ENCODE data around the gene FAM20B. TPM values are rescaled to one million over a fixed set of nuclear protein-coding genes. Genes with fewer than 3 reads are reported as not detected.

Gene FAM20B
- total and polyA plus RNA-seq, 2 of the 13 experiments (the other 11 are each of a cell fraction or from before 2014, with no cell fraction given), result 13.8 to 26.9 TPM

- TF ChIP-seq ZNF441 (CRISPR knock-in tag; IDR thresholded peaks at IDR 0.05; ENCODE audit: borderline replicate concordance), result no peak
- peak; percentile 32; the same call in 1 of the 2 replicates for TF ChIP-seq RARA (CRISPR knock-in tag; IDR thresholded peaks at IDR 0.05)
- TF ChIP-seq ERF (CRISPR knock-in tag; IDR thresholded peaks at IDR 0.05), result peak; percentile 44; the same call in 1 of the 2 replicates
- 0 out of 2 replicates have a peak, but pooled peaks have one; percentile 19 for TF ChIP-seq HNF4A (CRISPR knock-in tag; IDR thresholded peaks at IDR 0.05)
- no peak for TF ChIP-seq ZNF33A (CRISPR knock-in tag; IDR thresholded peaks at IDR 0.05; ENCODE audit: borderline replicate concordance)
- no peak for TF ChIP-seq ZKSCAN1 (IDR thresholded peaks at IDR 0.05; ENCODE audit: low read length)
- no peak for TF ChIP-seq TEF (CRISPR knock-in tag; IDR thresholded peaks at IDR 0.05)
- no peak for TF ChIP-seq FOXA1 (IDR thresholded peaks at IDR 0.05)
- TF ChIP-seq FOXA1 (CRISPR knock-in tag; IDR thresholded peaks at IDR 0.05), result 0 out of 2 replicates have a peak, but pooled peaks have one; percentile 9
- peak; percentile 51 for TF ChIP-seq PHF21A (CRISPR knock-in tag; IDR thresholded peaks at IDR 0.05)
- TF ChIP-seq SCMH1 (CRISPR knock-in tag; IDR thresholded peaks at IDR 0.05; ENCODE audit: borderline replicate concordance), result no peak
- 0 out of 2 replicates have a peak, but pooled peaks have one; percentile 29 for TF ChIP-seq FOXO1 (CRISPR knock-in tag; IDR thresholded peaks at IDR 0.05)
- TF ChIP-seq CENPBD1 (CRISPR knock-in tag; IDR thresholded peaks at IDR 0.05; ENCODE audit: borderline replicate concordance, low read depth), result no peak
- no peak for TF ChIP-seq ZNF670 (CRISPR knock-in tag; IDR thresholded peaks at IDR 0.05; ENCODE audit: borderline replicate concordance)
- TF ChIP-seq, protein P1, sequence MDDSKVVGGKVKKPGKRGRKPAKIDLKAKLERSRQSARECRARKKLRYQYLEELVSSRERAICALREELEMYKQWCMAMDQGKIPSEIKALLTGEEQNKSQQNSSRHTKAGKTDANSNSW (CRISPR knock-in tag; IDR thresholded peaks at IDR 0.05; ENCODE audit: borderline replicate concordance), result no peak
- peak; percentile 30; the same call in 1 of the 2 replicates for TF ChIP-seq HDAC2 (CRISPR knock-in tag; IDR thresholded peaks at IDR 0.05)
- no peak for TF ChIP-seq RCOR2 (CRISPR knock-in tag; IDR thresholded peaks at IDR 0.05)
- peak; percentile 68; the same call in 1 of the 2 replicates for TF ChIP-seq SP5 (CRISPR knock-in tag; IDR thresholded peaks at IDR 0.05; ENCODE audit: borderline replicate concordance, low read depth)
- peak; percentile 10; the same call in 1 of the 2 replicates for TF ChIP-seq TFAP4 (IDR thresholded peaks at IDR 0.05; ENCODE audit: borderline replicate concordance, low read depth)
- peak; percentile 58; the same call in 1 of the 2 replicates for TF ChIP-seq ARID5B (CRISPR knock-in tag; IDR thresholded peaks at IDR 0.05)
- TF ChIP-seq SOX13 (IDR thresholded peaks at IDR 0.05), result no peak
- peak in 1 of 2 experiments; percentile 33; a peak in 1 of 4 replicates for TF ChIP-seq SOX13 (CRISPR knock-in tag; conservative IDR thresholded peaks at IDR 0.05 in 1 of 2, IDR thresholded peaks at IDR 0.05 in 1 of 2)
- no peak for TF ChIP-seq ELF3 (CRISPR knock-in tag; IDR thresholded peaks at IDR 0.05)
- peak; percentile 33; the same call in 1 of the 2 replicates for TF ChIP-seq GATAD2A (CRISPR knock-in tag; IDR thresholded peaks at IDR 0.05)
- TF ChIP-seq ZNF737 (CRISPR knock-in tag; IDR thresholded peaks at IDR 0.05; ENCODE audit: borderline replicate concordance), result no peak
- TF ChIP-seq RBM39 (IDR thresholded peaks at IDR 0.05; ENCODE audit: low read depth, low read length, poor library complexity, severe bottlenecking), result no peak
Measured at GRCh38 chr1:179016706-179017382, 8.8 kb upstream of the FAM20B start (continued).
